ENCODE measurements around the gene TTC21B.
"Not testable (repeated sequence)": the region's sequence is repeated elsewhere in the genome, so short reads cannot be mapped to it uniquely, and the experiment has no call there.

Gene TTC21B

GRCh38 chr2:165953655-165954606 is at the start of gene TTC21B:
Gene TTC21B (minus strand): TSS chr2:165953776. CDS start chr2:165953705, 71 bp downstream.
- DNase-seq (ENCODE audit: low spot score), result peak; percentile 93

GRCh38 chr2:166000401-166000800 is 46.8 kb upstream of the TTC21B start:
- DNase-seq (ENCODE audit: low spot score), result no peak

GRCh38 chr2:165990846-165991245 is 37.3 kb upstream of the TTC21B start:
- DNase-seq (ENCODE audit: low spot score), result no peak

GRCh38 chr2:165989851-165990250 is 36.3 kb upstream of the TTC21B start:
- no peak for DNase-seq (ENCODE audit: low spot score)

- DNase-seq (ENCODE audit: low spot score), result no peak
Observed at GRCh38 chr2:165985120-165985519, 31.5 kb upstream of the TTC21B start.

GRCh38 chr2:165972161-165972560 is 18.6 kb upstream of the TTC21B start:
- DNase-seq (ENCODE audit: low spot score), result not testable (repeated sequence)

- no peak for DNase-seq (ENCODE audit: low spot score)
Observed at GRCh38 chr2:165970663-165971062, 17.1 kb upstream of the TTC21B start.

GRCh38 chr2:165969227-165969626 is 15.7 kb upstream of the TTC21B start:
- no peak for DNase-seq (ENCODE audit: low spot score)

GRCh38 chr2:165967746-165968145 is 14.2 kb upstream of the TTC21B start:
- no peak for DNase-seq (ENCODE audit: low spot score)

- DNase-seq (ENCODE audit: low spot score), result no peak
Observed at GRCh38 chr2:165961818-165962217, 8.2 kb upstream of the TTC21B start.

GRCh38 chr2:165959371-165959770 is 5.8 kb upstream of the TTC21B start:
- no peak for DNase-seq (ENCODE audit: low spot score)

- DNase-seq (ENCODE audit: low spot score), result no peak
Observed at GRCh38 chr2:165958313-165958960, 4.9 kb upstream of the TTC21B start.

GRCh38 chr2:165957030-165957675 is 3.6 kb upstream of the TTC21B start:
- no peak for DNase-seq (ENCODE audit: low spot score)

- DNase-seq (ENCODE audit: low spot score), result no peak
Observed at GRCh38 chr2:165953306-165953654, 296 bp downstream of the TTC21B start.

GRCh38 chr2:165952741-165953211 is 800 bp downstream of the TTC21B start:
- no peak for DNase-seq (ENCODE audit: low spot score)

GRCh38 chr2:165952085-165952484 is 1.5 kb downstream of the TTC21B start:
- no peak for DNase-seq (ENCODE audit: low spot score)

GRCh38 chr2:165950438-165950837 is 3.1 kb downstream of the TTC21B start:
- no peak for DNase-seq (ENCODE audit: low spot score)

- no peak for DNase-seq (ENCODE audit: low spot score)
Observed at GRCh38 chr2:165941827-165942226, 11.7 kb downstream of the TTC21B start.

- no peak for DNase-seq (ENCODE audit: low spot score)
Observed at GRCh38 chr2:165938237-165938636, 15.3 kb downstream of the TTC21B start.

- no peak for DNase-seq (ENCODE audit: low spot score)
Observed at GRCh38 chr2:165933211-165933910, 20.2 kb downstream of the TTC21B start.

GRCh38 chr2:165927774-165928173 is 25.8 kb downstream of the TTC21B start:
- no peak for DNase-seq (ENCODE audit: low spot score)

GRCh38 chr2:165927353-165927752 is 26.2 kb downstream of the TTC21B start:
- no peak for DNase-seq (ENCODE audit: low spot score)
